Stimulated activated naive CD8-positive, alpha-beta T cell treated with anti-CD3 and anti-CD28 coated beads, Interleukin-15, Interleukin-2, amounts not matched to agents 100 ng/mL and 50 ng/mL, for 24 hours (primary cell): ENCODE results near the gene PSMD1.

Experiments
- H3K27ac Mint-ChIP-seq: one replicate; pipeline ENCODE4 v1.8.0; 2021; ENCODE audit warnings: mild to moderate bottlenecking, mixed read lengths
- H3K27me3 Mint-ChIP-seq: one replicate; pipeline ENCODE4 v1.8.0; 2021; ENCODE audit warnings: mixed read lengths
- H3K36me3 Mint-ChIP-seq: one replicate; pipeline ENCODE4 v1.8.0; 2021; ENCODE audit warnings: low read depth, mixed read lengths
- H3K4me1 Mint-ChIP-seq: one replicate; pipeline ENCODE4 v1.8.0; 2021; ENCODE audit warnings: low read depth, mixed read lengths
- H3K4me3 Mint-ChIP-seq: one replicate; pipeline ENCODE4 v1.8.0; 2021; ENCODE audit warnings: mild to moderate bottlenecking, mixed read lengths
- H3K9me3 Mint-ChIP-seq: one replicate; pipeline ENCODE4 v1.8.0; 2021; ENCODE audit warnings: mixed read lengths

The PSMD1 gene

GRCh38 chr2:231028889-231029288 lies 27.8 kb upstream of the PSMD1 start:
- no peak overlapping the region for H3K27ac Mint-ChIP-seq
- H3K4me3 Mint-ChIP-seq, result no peak overlapping the region
- H3K9me3 Mint-ChIP-seq, result no peaks in the 10 kb centered on the region
- H3K27me3 Mint-ChIP-seq, result peaks cover 26% of the 10 kb centered on the region
- H3K4me1 Mint-ChIP-seq, result no peaks in the 10 kb centered on the region
- no peaks in the 10 kb centered on the region for H3K36me3 Mint-ChIP-seq

DNA sequence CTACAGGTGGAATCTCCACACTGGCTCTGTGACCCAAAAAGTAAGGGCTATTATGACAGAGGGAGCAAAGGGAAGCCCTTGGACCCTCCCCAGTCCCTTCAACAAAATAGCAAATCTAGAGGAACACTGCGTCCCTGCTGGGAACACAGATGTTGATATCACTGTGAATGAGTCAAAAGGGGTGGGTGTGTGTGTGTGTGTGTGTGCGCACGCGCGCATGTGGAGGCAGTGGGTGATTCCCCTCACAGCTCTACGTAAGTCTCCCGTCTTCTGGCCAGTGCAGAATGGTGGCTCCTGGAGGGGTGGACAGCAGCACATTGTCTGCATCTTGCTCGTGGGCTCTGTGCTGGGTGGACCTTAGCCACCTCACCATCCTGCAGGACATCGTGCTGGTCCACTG lies 27.1 kb upstream of the PSMD1 start:
- H3K9me3 Mint-ChIP-seq, result no peaks in the 10 kb centered on the region
- no peaks in the 10 kb centered on the region for H3K36me3 Mint-ChIP-seq
- no peak overlapping the region for H3K4me3 Mint-ChIP-seq
- H3K27ac Mint-ChIP-seq, result no peak overlapping the region
- no peaks in the 10 kb centered on the region for H3K4me1 Mint-ChIP-seq
- peaks cover 29% of the 10 kb centered on the region for H3K27me3 Mint-ChIP-seq

DNA sequence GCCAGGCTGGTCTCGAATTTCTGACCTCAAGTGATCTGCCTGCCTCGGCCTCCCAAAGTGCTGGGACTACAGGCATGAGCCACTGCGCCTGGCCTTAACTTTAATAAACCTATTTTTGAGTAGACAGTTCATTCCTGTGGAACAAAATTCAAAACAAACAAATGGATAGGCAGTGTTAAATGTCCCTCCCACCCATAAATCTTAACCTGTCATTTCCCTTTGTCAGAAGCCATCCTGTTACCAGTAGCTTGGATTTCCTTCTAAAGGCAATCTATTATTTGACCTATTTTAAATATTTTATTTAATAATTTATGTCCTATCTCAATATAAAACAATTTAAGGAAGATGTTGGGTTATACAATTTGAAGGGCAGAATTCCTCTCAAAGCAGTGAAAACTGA lies 25.9 kb upstream of the PSMD1 start:
- H3K9me3 Mint-ChIP-seq, result no peaks in the 10 kb centered on the region
- H3K4me1 Mint-ChIP-seq, result no peaks in the 10 kb centered on the region
- H3K27me3 Mint-ChIP-seq, result peaks cover 28% of the 10 kb centered on the region
- no peak overlapping the region for H3K4me3 Mint-ChIP-seq
- no peak overlapping the region for H3K27ac Mint-ChIP-seq
- no peaks in the 10 kb centered on the region for H3K36me3 Mint-ChIP-seq

- H3K4me1 Mint-ChIP-seq, result peaks cover 3% of the 10 kb centered on the region
- H3K36me3 Mint-ChIP-seq, result no peaks in the 10 kb centered on the region
- H3K27me3 Mint-ChIP-seq, result peaks cover 43% of the 10 kb centered on the region
- no peak overlapping the region for H3K4me3 Mint-ChIP-seq
- H3K9me3 Mint-ChIP-seq, result no peaks in the 10 kb centered on the region
- H3K27ac Mint-ChIP-seq, result no peak overlapping the region
Observed at GRCh38 chr2:231032575-231033140, 24.0 kb upstream of the PSMD1 start.

DNA sequence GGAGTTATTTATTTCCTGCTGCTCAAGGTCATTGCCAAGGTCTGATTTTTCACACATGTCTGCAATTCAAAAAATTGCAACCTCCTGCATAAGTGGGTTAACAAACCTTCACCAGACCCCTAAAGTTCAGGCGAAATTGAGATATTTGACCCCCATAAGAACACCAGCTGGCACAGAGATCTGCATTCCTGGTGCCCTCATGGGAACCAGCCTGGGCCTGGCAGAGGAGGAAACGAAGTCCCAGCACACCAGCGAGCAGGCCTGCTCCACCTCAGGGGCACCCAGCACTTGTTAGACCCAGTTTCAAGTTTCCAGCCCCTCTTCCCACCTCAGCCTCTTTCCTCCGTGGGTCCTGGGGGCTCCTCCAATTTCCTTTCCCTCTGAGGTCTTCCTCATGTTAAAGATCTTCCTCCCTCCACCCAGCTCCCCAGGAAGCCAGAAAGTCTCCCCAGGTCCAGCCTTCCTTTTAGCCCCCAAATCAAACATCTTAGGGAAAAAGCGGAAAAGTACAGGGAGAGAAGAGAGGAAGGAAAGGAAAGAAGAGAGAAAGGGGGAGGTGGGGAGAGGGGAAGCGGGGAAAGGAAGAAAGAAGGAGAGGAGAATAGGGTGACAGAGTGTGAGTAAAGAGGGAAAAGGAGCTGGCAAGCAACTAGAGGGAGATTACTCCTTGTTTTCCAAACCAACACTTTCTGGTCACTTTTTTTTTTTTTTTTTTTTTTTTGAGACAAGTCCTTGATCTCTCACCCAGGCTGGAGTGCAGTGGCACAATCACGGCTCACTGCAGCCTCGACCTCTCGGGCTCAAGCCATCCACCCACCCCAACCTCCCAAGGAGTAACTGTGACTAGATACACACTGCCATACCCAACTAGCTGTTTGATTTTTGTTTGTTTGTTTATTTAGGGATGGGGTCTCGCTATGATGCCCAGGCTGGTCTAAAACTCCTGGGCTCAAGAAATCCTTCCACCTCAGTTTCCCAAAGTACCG lies 23.2 kb upstream of the PSMD1 start:
- H3K27ac Mint-ChIP-seq, result no peak overlapping the region
- H3K4me1 Mint-ChIP-seq, result peaks cover 3% of the 10 kb centered on the region
- no peaks in the 10 kb centered on the region for H3K9me3 Mint-ChIP-seq
- no peaks in the 10 kb centered on the region for H3K36me3 Mint-ChIP-seq
- H3K27me3 Mint-ChIP-seq, result peaks cover 47% of the 10 kb centered on the region
- H3K4me3 Mint-ChIP-seq, result no peak overlapping the region

DNA sequence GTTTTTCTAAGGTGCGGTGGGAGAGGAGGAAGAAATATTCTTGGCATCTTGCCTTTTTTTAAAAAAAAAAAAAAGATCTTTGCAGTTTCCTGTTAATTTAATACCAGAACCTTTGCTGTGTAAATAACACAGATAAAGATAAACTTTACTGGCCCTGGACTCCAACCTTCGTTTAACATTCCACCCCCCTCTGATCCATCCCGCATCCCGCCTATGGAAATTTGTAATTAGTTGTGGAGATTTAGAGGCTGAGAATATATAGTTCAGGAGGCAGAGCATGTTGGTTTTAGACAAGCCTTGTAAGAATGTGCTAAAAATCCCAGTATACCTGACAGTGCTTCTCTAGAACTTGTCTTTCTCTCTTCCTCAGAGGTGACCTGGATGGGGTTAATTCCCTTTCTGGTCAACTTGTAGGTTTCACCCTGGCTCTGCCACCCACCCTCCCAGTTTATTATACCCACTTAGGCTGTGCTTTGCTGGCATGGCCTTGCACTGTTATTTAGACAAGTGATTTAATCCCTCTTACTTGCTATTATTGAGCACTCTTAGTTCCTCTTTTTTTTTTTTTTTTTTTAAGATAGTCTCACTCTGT lies 22.3 kb upstream of the PSMD1 start:
- no peaks in the 10 kb centered on the region for H3K9me3 Mint-ChIP-seq
- no peak overlapping the region for H3K27ac Mint-ChIP-seq
- H3K4me3 Mint-ChIP-seq, result no peak overlapping the region
- H3K4me1 Mint-ChIP-seq, result peaks cover 3% of the 10 kb centered on the region
- H3K27me3 Mint-ChIP-seq, result peaks cover 57% of the 10 kb centered on the region
- no peaks in the 10 kb centered on the region for H3K36me3 Mint-ChIP-seq

GRCh38 chr2:231036131-231036530 lies 20.5 kb upstream of the PSMD1 start:
- Mint-ChIP-seq H3K27me3 (peaks cover 74% of the 10 kb centered on the region), H3K9me3 (no peaks in the 10 kb centered on the region), H3K4me3 (no peak overlapping the region), H3K4me1 (peaks cover 3% of the 10 kb centered on the region), H3K36me3 (no peaks in the 10 kb centered on the region), H3K27ac (no peak overlapping the region)

- Mint-ChIP-seq H3K36me3 (no peaks in the 10 kb centered on the region), H3K27ac (no peak overlapping the region), H3K4me3 (peak overlapping the region; percentile 33), H3K27me3 (peaks cover 76% of the 10 kb centered on the region), H3K4me1 (peaks cover 3% of the 10 kb centered on the region), H3K9me3 (no peaks in the 10 kb centered on the region)
Observed at GRCh38 chr2:231036578-231037106, 20.0 kb upstream of the PSMD1 start.

- peaks cover 82% of the 10 kb centered on the region for H3K27me3 Mint-ChIP-seq
- H3K4me1 Mint-ChIP-seq, result peaks cover 3% of the 10 kb centered on the region
- no peaks in the 10 kb centered on the region for H3K36me3 Mint-ChIP-seq
- H3K27ac Mint-ChIP-seq, result no peak within 1 kb of the TSS
- peak within 1 kb of the TSS; percentile 33 for H3K4me3 Mint-ChIP-seq
- H3K9me3 Mint-ChIP-seq, result no peaks in the 10 kb centered on the region
Observed at GRCh38 chr2:231037202-231037730, 19.4 kb upstream of the PSMD1 start, which contains the start of gene C2orf72. C2orf72 (plus strand) TSS chr2:231037523; CDS start chr2:231037566, 43 bp downstream.

DNA sequence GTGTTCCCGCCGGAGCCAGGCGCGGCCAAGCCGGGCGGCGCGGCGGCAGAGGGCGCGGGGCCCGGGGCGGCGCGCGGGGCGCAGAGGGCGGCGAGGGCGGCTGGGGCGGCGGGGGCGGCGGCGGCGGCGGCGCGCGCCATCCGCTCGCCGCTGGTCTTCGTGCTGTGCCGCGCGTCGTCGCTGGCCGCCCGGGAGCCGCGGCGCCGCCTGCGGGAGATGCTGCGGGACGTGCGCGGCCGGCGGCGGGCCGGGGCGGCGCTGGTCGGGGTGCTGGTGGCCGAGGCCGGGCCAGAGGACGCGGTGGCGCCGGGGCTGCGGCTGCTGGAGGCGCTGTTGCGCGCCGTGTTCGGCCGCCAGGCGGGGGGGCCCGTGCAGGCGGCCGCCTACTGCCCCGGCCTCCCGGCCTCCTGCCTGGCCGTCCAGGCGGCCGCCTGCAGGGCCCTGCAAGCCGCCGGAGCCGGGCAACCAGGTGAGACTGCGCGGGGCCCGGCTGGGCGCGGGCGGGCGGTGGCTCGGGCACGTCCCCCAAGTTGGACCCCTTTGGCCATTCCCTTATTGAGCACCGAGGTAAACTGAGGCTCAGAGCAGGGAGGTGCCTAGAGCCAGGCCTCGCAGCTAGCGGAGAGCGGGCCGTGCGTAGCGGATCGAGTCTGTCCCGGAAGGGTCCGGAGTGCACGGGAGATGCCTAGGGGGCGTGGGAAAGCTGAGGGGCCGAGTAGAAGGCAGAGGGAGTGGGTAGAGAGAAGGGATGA lies 18.8 kb upstream of the PSMD1 start:
- Mint-ChIP-seq H3K9me3 (no peaks in the 10 kb centered on the region), H3K27me3 (peaks cover 78% of the 10 kb centered on the region), H3K4me1 (peaks cover 3% of the 10 kb centered on the region), H3K4me3 (peak overlapping the region; percentile 20), H3K27ac (no peak overlapping the region), H3K36me3 (no peaks in the 10 kb centered on the region)

GRCh38 chr2:231038483-231039293 lies 18.0 kb upstream of the PSMD1 start:
- Mint-ChIP-seq H3K36me3 (no peaks in the 10 kb centered on the region), H3K27ac (no peak overlapping the region), H3K9me3 (no peaks in the 10 kb centered on the region), H3K4me3 (peak overlapping the region; percentile 20), H3K27me3 (peaks cover 74% of the 10 kb centered on the region), H3K4me1 (peaks cover 3% of the 10 kb centered on the region)

DNA sequence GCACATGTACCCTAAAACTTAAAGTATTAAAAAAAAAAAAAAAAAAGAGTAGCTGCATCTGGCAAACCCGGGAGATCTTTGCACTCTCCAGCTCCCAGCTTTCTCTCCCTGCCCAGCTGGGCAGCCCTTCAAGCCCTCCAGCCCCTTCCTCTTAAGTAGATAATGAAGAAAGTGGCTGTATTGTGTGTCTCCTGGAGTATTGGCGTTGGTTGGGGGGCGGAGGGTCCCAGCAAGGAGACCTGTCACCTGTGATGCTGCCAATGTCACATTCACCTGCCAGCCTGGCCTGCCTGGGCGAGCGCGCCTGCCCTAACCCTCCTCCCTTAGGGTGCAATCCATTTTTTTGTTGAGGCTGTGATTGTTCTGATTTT lies 17.4 kb upstream of the PSMD1 start:
- no peaks in the 10 kb centered on the region for H3K9me3 Mint-ChIP-seq
- H3K36me3 Mint-ChIP-seq, result no peaks in the 10 kb centered on the region
- H3K4me1 Mint-ChIP-seq, result peaks cover 3% of the 10 kb centered on the region
- H3K4me3 Mint-ChIP-seq, result no peak overlapping the region
- peaks cover 68% of the 10 kb centered on the region for H3K27me3 Mint-ChIP-seq
- H3K27ac Mint-ChIP-seq, result no peak overlapping the region

DNA sequence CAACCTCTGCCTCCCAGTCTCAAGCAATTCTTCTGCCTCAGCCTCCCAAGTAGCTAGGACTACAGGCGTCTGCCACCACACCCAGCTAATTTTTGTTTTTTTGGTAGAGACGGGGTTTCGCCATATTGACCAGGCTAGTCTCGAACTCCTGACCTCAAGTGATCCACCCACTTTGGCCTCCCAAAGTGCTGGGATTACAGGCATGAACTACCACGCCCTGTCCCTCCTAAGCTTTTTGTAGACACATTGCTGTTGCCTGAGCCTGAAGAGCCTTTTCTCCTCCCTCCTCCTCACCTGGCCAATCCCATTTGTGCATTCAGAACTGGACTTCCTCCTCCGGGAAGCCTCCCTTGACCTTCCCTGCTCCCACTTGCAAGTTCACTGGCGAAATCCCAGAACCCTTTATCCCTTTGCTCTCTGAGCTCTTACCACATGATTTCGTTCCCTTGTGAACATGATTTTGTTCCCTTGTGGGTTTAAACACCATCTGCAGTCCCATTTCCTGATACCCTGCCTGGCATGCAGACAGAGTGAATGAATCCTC lies 16.8 kb upstream of the PSMD1 start:
- peaks cover 65% of the 10 kb centered on the region for H3K27me3 Mint-ChIP-seq
- H3K4me1 Mint-ChIP-seq, result peaks cover 3% of the 10 kb centered on the region
- H3K4me3 Mint-ChIP-seq, result no peak overlapping the region
- no peaks in the 10 kb centered on the region for H3K36me3 Mint-ChIP-seq
- H3K27ac Mint-ChIP-seq, result no peak overlapping the region
- H3K9me3 Mint-ChIP-seq, result no peaks in the 10 kb centered on the region
